Endothelial cell of umbilical vein (primary cell): ENCODE measurements around the gene RBM38. TPM values are rescaled to one million over a fixed set of nuclear protein-coding genes. Genes with fewer than 3 reads are reported as not detected.
"Not testable (repeated sequence)": the region's sequence is repeated elsewhere in the genome, so short reads cannot be mapped to it uniquely, and the experiment has no call there.

Source experiments
- BruUV-seq: library from RNA; stranded (reverse); fragments of 400-500 nt; replicated peaks from 2 replicates; lab custom pipeline; 2021; lab: Mats Ljungman, UMichigan
- CTCF ChIA-PET: fragments of 300-600, 350-600 bp; sonication (Branson Sonifier 250); formaldehyde crosslinking; loops from one replicate; lab custom pipeline; 2021; ENCODE audit warnings: antibody characterized with exemption, inconsistent platforms; lab: Charles Lee
- POLR2A ChIA-PET: fragments of 300-600, 350-600 bp; sonication (Branson Sonifier 250); formaldehyde crosslinking; loops from one replicate; lab custom pipeline; 2021; ENCODE audit warnings: antibody characterized with exemption, inconsistent platforms; lab: Charles Lee
- DNase-seq: peaks from one replicate; pipeline ENCODE4 v3.0.0-alpha.2; 2011; ENCODE audit warnings: low read depth, low spot score
- FAIRE-seq: peaks from 2 replicates; lab custom pipeline; 2011; peaks lifted over from hg19 to GRCh38; lab: Jason Lieb, UNC
- H2AFZ ChIP-seq: 2 replicates; pipeline ENCODE4 v1.6.0; 2012; ENCODE audit warnings: low read depth, low read length, control low read depth, inconsistent platforms
- H3K27ac ChIP-seq: 2 replicates; pipeline ENCODE4 v1.5.1; 2011; ENCODE audit warnings: low read depth, mild to moderate bottlenecking, control low read depth, low read length, moderate library complexity; ENCODE audit not compliant: insufficient read depth
- H3K27me3 ChIP-seq, 2 experiments: 2 replicates each; pipeline versions ENCODE4 v1.6.0 to v1.6.1; 2011; ENCODE audit warnings: low read length in 2 of 2, mixed read lengths in 1 of 2; ENCODE audit not compliant: control insufficient read depth in 2 of 2, insufficient read depth in 2 of 2
- H3K36me3 ChIP-seq, 2 experiments: 2 replicates in 1 of 2; 3 replicates in 1 of 2; pipeline ENCODE4 v1.5.1; 2011; ENCODE audit warnings: low read length in 2 of 2, mild to moderate bottlenecking in 1 of 2, moderate library complexity in 1 of 2; ENCODE audit not compliant: control insufficient read depth in 2 of 2, insufficient read depth in 2 of 2; ENCODE audit errors: extremely low read depth in 1 of 2
- H3K4me1 ChIP-seq: 3 replicates; pipeline ENCODE4 v1.5.1; 2011; ENCODE audit warnings: mild to moderate bottlenecking, low read length; ENCODE audit not compliant: control insufficient read depth, insufficient read depth; ENCODE audit errors: extremely low read depth
- H3K4me2 ChIP-seq: 2 replicates; pipeline ENCODE4 v1.6.1; 2011; ENCODE audit warnings: low read length, control low read depth, mixed read lengths; ENCODE audit not compliant: insufficient read depth
- H3K4me3 ChIP-seq, 3 experiments: fragments of 200-600 bp in 1 of 3; sonication (generic), shearing (Covaris generic) in 1 of 3; replicated peaks in 1 of 3; 2 replicates each; pipeline ENCODE4 v1.5.1; 2011 to 2016; ENCODE audit warnings: control low read depth in 3 of 3, low read length in 3 of 3, mild to moderate bottlenecking in 2 of 3, inconsistent platforms in 1 of 3, low read depth in 1 of 3, moderate library complexity in 1 of 3; ENCODE audit not compliant: insufficient read depth in 1 of 3
- H3K79me2 ChIP-seq: 2 replicates; pipeline ENCODE4 v1.6.0; 2012; ENCODE audit warnings: low read length, inconsistent platforms; ENCODE audit not compliant: control insufficient read depth, insufficient read depth
- H3K9ac ChIP-seq: replicated peaks from 2 replicates; pipeline ENCODE3; 2011; ENCODE audit warnings: low read length, control low read depth; ENCODE audit not compliant: insufficient read depth; ENCODE audit errors: extremely low read depth
- H3K9me1 ChIP-seq: replicated peaks from 3 replicates; pipeline ENCODE4 v1.6.0; 2011; ENCODE audit warnings: mild to moderate bottlenecking, low read length; ENCODE audit not compliant: control insufficient read depth, insufficient read depth; ENCODE audit errors: extremely low read depth
- H3K9me3 ChIP-seq: replicated peaks from 2 replicates; pipeline ENCODE4 v1.5.1; 2012; ENCODE audit warnings: low read length, inconsistent platforms; ENCODE audit not compliant: control insufficient read depth, insufficient read depth
- H4K20me1 ChIP-seq: replicated peaks from 2 replicates; pipeline ENCODE3; 2011; ENCODE audit warnings: mild to moderate bottlenecking, low read length; ENCODE audit not compliant: control insufficient read depth, insufficient read depth; ENCODE audit errors: extremely low read depth
- EZH2 ChIP-seq: IDR thresholded peaks from 2 replicates; pipeline ENCODE4 v1.6.1; 2012; ENCODE audit warnings: borderline replicate concordance, low read depth, mild to moderate bottlenecking, moderate library complexity, low read length, inconsistent platforms; ENCODE audit not compliant: severe bottlenecking
- FOS ChIP-seq: IDR thresholded peaks from 2 replicates; pipeline ENCODE4 v1.6.1; 2011; ENCODE audit warnings: mild to moderate bottlenecking, low read length, moderate library complexity, borderline replicate concordance; ENCODE audit not compliant: insufficient read depth
- GATA2 ChIP-seq: IDR thresholded peaks from 2 replicates; pipeline ENCODE4 v1.7.0; 2011; ENCODE audit warnings: low read depth, mild to moderate bottlenecking, moderate library complexity, mixed read lengths, low read length; ENCODE audit not compliant: insufficient read length, insufficient read depth
- JUN ChIP-seq: IDR thresholded peaks from 2 replicates; pipeline ENCODE4 v1.6.1; 2011; ENCODE audit warnings: borderline replicate concordance, low read depth; ENCODE audit not compliant: insufficient read length, insufficient read depth
- MYC ChIP-seq: IDR thresholded peaks from one replicate; pipeline ENCODE4 v1.6.1; 2011; ENCODE audit warnings: mild to moderate bottlenecking, low read depth, low read length
- POLR2A ChIP-seq: IDR thresholded peaks from 2 replicates; pipeline ENCODE4 v1.6.1; 2012; ENCODE audit warnings: low read depth, mild to moderate bottlenecking, control low read depth, low read length
- POLR2AphosphoS5 ChIP-seq: IDR thresholded peaks from 2 replicates; pipeline ENCODE4 v1.6.1; 2012; ENCODE audit warnings: low read depth, mild to moderate bottlenecking, control low read depth, low read length, moderate library complexity; ENCODE audit not compliant: insufficient read depth
- dilution Hi-C: fragments of 300-500 bp; cut with MboI; formaldehyde crosslinking; loops from one replicate; pipeline ENCODE4 v1.15.0; 2019; ENCODE audit warnings: low sequenced_read_pairs; ENCODE audit not compliant: extremely low pct_ligation_motif_present
- intact Hi-C: fragments of 100-400 bp; cut with micrococcal nuclease; formaldehyde crosslinking; loops from one replicate; pipeline ENCODE4 v1.10.0; 2022
- polyA plus RNA-seq, 4 experiments: library from polyadenylated mRNA; depleted of rRNA in 3 of 4; stranded (reverse) in 3 of 4; unstranded in 1 of 4; fragments of >200 nt; gene quantifications; 2 replicates each; pipeline versions ENCODE4 v1.2.1 to v1.2.3, GENCODE V29; 2011 to 2012; ENCODE audit warnings: missing spikeins in 1 of 4
- total RNA-seq: library from RNA; stranded (reverse); gene quantifications from 2 replicates; pipeline ENCODE4 v1.2.3, GENCODE V29; 2021
- TF ChIP-seq, protein P1 (sequence below): IDR thresholded peaks from 2 replicates; pipeline ENCODE4 v1.6.1; 2011; ENCODE audit not compliant: insufficient read depth, insufficient read length
- TF ChIP-seq, protein P2 (sequence below), 2 donors: IDR thresholded peaks; 1 replicate in 1 of 2; 2 replicates in 1 of 2; pipeline ENCODE4 v1.5.1; 2011; ENCODE audit warnings: low read length in 2 of 2, mild to moderate bottlenecking in 2 of 2, moderate library complexity in 2 of 2, control low read depth in 1 of 2, inconsistent platforms in 1 of 2, low read depth in 1 of 2; ENCODE audit not compliant: insufficient read depth in 1 of 2; ENCODE audit errors: extremely low read depth in 1 of 2

RBM38 gene
- total and polyA plus RNA-seq, 2 donors (not counting 3 experiments of a cell fraction or from before 2014, with no cell fraction given): 22.1 to 37.4 TPM

DNA sequence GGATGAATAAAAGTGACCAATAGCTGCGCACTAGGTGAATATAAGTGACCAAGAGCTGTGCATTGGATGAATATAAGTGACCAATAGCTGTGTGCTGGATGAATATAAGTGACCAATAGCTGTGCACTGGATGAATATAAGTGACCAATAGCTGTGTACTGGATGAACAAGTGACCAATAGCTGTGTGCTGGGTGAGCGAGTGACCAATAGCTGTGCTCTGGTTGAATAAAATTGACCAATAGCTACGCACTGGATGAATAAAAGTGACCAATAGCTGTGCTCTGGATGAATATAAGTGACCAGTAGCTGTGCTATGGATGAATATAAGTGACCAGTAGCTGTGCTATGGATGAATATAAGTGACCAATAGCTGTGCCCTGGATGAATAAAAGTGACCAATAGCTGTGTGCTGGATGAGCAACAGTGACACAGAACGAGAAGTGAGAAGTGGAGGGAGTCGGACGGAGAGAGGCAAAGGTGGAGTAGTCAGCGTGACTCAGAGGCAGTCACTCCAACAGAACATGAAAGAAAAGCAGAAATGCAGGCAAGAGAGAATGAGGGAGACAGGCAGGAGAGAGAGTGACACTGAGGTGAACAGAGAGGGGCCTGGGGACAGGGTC lies 38.5 kb downstream of the RBM38 start:
- DNase-seq: no peak
- POLR2A ChIA-PET: interaction anchor here (0.6 kb wide), 1 partner anchor 346 kb away, joined by 3 read pairs; no protein-coding TSS in a partner anchor

DNA sequence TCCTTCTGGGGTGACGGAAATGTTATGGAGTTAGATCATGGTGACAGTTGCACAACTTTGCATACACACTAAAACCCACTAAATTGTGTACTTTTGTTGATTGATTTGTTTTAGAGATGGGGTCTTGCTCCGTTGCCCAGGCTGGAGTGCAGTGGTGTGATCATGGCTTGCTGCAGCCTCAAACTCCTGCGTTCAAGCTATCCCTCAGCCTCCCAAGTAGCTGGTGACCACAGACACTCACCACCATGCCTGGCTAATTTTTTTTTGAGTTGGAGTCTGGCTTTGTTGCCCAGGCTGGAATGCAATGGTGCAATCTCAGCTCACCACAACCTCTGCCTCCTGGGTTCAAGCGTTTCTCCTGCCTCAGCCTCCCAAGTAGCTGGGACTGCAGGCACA lies 39.0 kb downstream of the RBM38 start:
- FAIRE-seq, intact Hi-C loops, BruUV-seq: not testable (repeated sequence)

More for the DNA sequence above, 38.5 kb downstream of the RBM38 start:
- dilution Hi-C loops (no loop called here), intact Hi-C loops (no loop called here)
- no peaks in the 10 kb centered on the region for H3K36me3 ChIP-seq
- H3K9ac ChIP-seq: no peak overlapping the region
- TF ChIP-seq, protein P1, sequence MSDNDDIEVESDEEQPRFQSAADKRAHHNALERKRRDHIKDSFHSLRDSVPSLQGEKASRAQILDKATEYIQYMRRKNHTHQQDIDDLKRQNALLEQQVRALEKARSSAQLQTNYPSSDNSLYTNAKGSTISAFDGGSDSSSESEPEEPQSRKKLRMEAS: no peak
- TF ChIP-seq JUN (no peak), GATA2 (no peak), POLR2AphosphoS5 (no peak), EZH2 (no peak), FOS (no peak), POLR2A (no peak), MYC (no peak)
- TF ChIP-seq, protein P2, sequence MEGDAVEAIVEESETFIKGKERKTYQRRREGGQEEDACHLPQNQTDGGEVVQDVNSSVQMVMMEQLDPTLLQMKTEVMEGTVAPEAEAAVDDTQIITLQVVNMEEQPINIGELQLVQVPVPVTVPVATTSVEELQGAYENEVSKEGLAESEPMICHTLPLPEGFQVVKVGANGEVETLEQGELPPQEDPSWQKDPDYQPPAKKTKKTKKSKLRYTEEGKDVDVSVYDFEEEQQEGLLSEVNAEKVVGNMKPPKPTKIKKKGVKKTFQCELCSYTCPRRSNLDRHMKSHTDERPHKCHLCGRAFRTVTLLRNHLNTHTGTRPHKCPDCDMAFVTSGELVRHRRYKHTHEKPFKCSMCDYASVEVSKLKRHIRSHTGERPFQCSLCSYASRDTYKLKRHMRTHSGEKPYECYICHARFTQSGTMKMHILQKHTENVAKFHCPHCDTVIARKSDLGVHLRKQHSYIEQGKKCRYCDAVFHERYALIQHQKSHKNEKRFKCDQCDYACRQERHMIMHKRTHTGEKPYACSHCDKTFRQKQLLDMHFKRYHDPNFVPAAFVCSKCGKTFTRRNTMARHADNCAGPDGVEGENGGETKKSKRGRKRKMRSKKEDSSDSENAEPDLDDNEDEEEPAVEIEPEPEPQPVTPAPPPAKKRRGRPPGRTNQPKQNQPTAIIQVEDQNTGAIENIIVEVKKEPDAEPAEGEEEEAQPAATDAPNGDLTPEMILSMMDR (IDR thresholded peaks at IDR 0.05; ENCODE audit: extremely low read depth in 1 of 2, insufficient read depth in 1 of 2, low read depth in 1 of 2, low read length in 2 of 2): no peak
- H2AFZ ChIP-seq: no peak overlapping the region
- CTCF ChIA-PET: no interaction called here
- H3K27me3 ChIP-seq: peaks cover 0 to 3% of the 10 kb centered on the region in 2 experiments
- H3K4me1 ChIP-seq: no peaks in the 10 kb centered on the region
- H3K4me3 ChIP-seq: no peak overlapping the region
- H3K4me2 ChIP-seq: no peak overlapping the region
- no peak overlapping the region for H3K27ac ChIP-seq
- no peaks in the 10 kb centered on the region for H3K79me2 ChIP-seq
- no peaks in the 10 kb centered on the region for H3K9me3 ChIP-seq
- FAIRE-seq: no peak
- no peaks in the 10 kb centered on the region for H3K9me1 ChIP-seq
- no peaks in the 10 kb centered on the region for H4K20me1 ChIP-seq
- BruUV-seq: no TSS peak

More for the DNA sequence above, 39.0 kb downstream of the RBM38 start:
- H2AFZ ChIP-seq, DNase-seq, H3K9me1 ChIP-seq, H4K20me1 ChIP-seq, H3K27me3 ChIP-seq, H3K36me3 ChIP-seq, H3K79me2 ChIP-seq, CTCF ChIA-PET, dilution Hi-C loops, H3K4me1 ChIP-seq, H3K4me3 ChIP-seq, H3K27ac ChIP-seq, H3K9ac ChIP-seq, H3K9me3 ChIP-seq, H3K4me2 ChIP-seq: not testable (repeated sequence)
- POLR2A ChIA-PET: interaction anchor here (0.6 kb wide), 1 partner anchor 345 kb away, joined by 3 read pairs; no protein-coding TSS in a partner anchor
